SU-DHL-6 (cell line): ENCODE data around the gene SLC27A4.
A peak's percentile ranks its signal among the peaks of the same experiment; 100 is the strongest.

ENCODE experiments used
- H2AFZ ChIP-seq: fragments of 200-600 bp; sonication (generic); 2 replicates; pipeline ENCODE4 v1.6.1; 2014; ENCODE audit warnings: low read depth, mild to moderate bottlenecking, moderate library complexity, mixed read lengths, antibody characterized with exemption, low read length; ENCODE audit not compliant: severe bottlenecking
- H3F3A ChIP-seq: fragments of 200-600 bp; shearing (Covaris generic); 2 replicates; pipeline ENCODE4 v1.6.0; 2016; ENCODE audit warnings: antibody characterized with exemption, mild to moderate bottlenecking; ENCODE audit not compliant: insufficient read depth
- H3K27ac ChIP-seq: fragments of 200-600 bp; sonication (generic); 2 replicates; pipeline ENCODE4 v1.5.1; 2016; ENCODE audit warnings: low read depth, mild to moderate bottlenecking, low read length, moderate library complexity, mixed read lengths
- H3K27me3 ChIP-seq: fragments of 200-600 bp; sonication (generic), shearing (Covaris generic); 2 replicates; pipeline ENCODE4 v1.6.0; 2014; ENCODE audit warnings: mild to moderate bottlenecking, low read length
- H3K36me3 ChIP-seq: fragments of 200-600 bp; sonication (generic); 2 replicates; pipeline ENCODE4 v1.6.1; 2014; ENCODE audit warnings: mild to moderate bottlenecking, low read length, mixed read lengths
- H3K4me2 ChIP-seq: fragments of 300-600, 200-600 bp; shearing (Covaris generic), sonication (generic); 2 replicates; pipeline ENCODE4 v1.6.0; 2014; ENCODE audit warnings: low read length, low read depth, mild to moderate bottlenecking; ENCODE audit not compliant: poor library complexity, severe bottlenecking
- H3K4me3 ChIP-seq: fragments of 200-600 bp; sonication (generic); 2 replicates; pipeline ENCODE4 v1.5.1; 2014; ENCODE audit warnings: antibody characterized with exemption, low read length, mild to moderate bottlenecking, mixed read lengths; ENCODE audit not compliant: insufficient read depth, poor library complexity, severe bottlenecking
- H3K79me2 ChIP-seq: fragments of 200-600 bp; sonication (generic); 2 replicates; pipeline ENCODE4 v1.6.1; 2014; ENCODE audit warnings: mild to moderate bottlenecking, low read length, moderate library complexity; ENCODE audit not compliant: insufficient read depth
- H3K9ac ChIP-seq: fragments of 200-600 bp; sonication (generic); 2 replicates; pipeline ENCODE4 v1.7.0; 2014; ENCODE audit warnings: mild to moderate bottlenecking, low read length
- H3K9me2 ChIP-seq: fragments of 200-600 bp; sonication (generic); replicated peaks from 2 replicates; pipeline ENCODE4 v1.6.1; 2014; ENCODE audit warnings: low read length; ENCODE audit not compliant: insufficient read depth
- H3K9me3 ChIP-seq: fragments of 200-600 bp; sonication (generic); 2 replicates; pipeline ENCODE4 v1.6.1; 2014; ENCODE audit warnings: low read length, mixed read lengths; ENCODE audit not compliant: insufficient read depth
- H4K20me1 ChIP-seq: fragments of 200-600 bp; sonication (generic); 2 replicates; pipeline ENCODE4 v1.6.1; 2014; ENCODE audit warnings: low read depth, mild to moderate bottlenecking, antibody characterized with exemption, low read length, moderate library complexity, mixed read lengths
- CTCF ChIP-seq: fragments of 200-600 bp; sonication (generic); IDR thresholded peaks from one replicate; pipeline ENCODE4 v1.5.1; 2017; ENCODE audit warnings: antibody characterized with exemption, mild to moderate bottlenecking, low read length, moderate library complexity; ENCODE audit not compliant: insufficient read depth, poor library complexity, severe bottlenecking
- EZH2phosphoT487 ChIP-seq: fragments of 200-600 bp; sonication (generic), shearing (Covaris generic); conservative IDR thresholded peaks from 2 replicates; pipeline ENCODE4 v1.6.1; 2018; ENCODE audit warnings: mild to moderate bottlenecking, antibody characterized with exemption, low read length, moderate library complexity, mixed read lengths

Gene SLC27A4

GRCh38 chr9:128341435-128341849 lies 1.1 kb downstream of the SLC27A4 start:
- peak; percentile 72 for TF ChIP-seq CTCF
- no peak for TF ChIP-seq EZH2phosphoT487
- Histone ChIP-seq H3K79me2 (no peaks in the 10 kb centered on the region), H3K9ac (peak overlapping the region; percentile 65), H3K27ac (peak overlapping the region; percentile 15), H3K9me3 (no peaks in the 10 kb centered on the region), H2AFZ (peak overlapping the region; percentile 62), H3K27me3 (no peaks in the 10 kb centered on the region), H3K9me2 (no peaks in the 10 kb centered on the region), H3F3A (peaks cover 7% of the 10 kb centered on the region; the same call in 1 of the 2 replicates), H3K36me3 (no peaks in the 10 kb centered on the region), H4K20me1 (no peaks in the 10 kb centered on the region), H3K4me3 (peak overlapping the region; percentile 69), H3K4me2 (peak overlapping the region; percentile 81)

- Histone ChIP-seq H2AFZ (no peak overlapping the region), H3K9ac (no peak overlapping the region), H3K79me2 (no peaks in the 10 kb centered on the region), H3K27ac (no peak overlapping the region), H3K9me2 (no peaks in the 10 kb centered on the region), H3K9me3 (no peaks in the 10 kb centered on the region), H3K27me3 (no peaks in the 10 kb centered on the region), H3F3A (peaks cover 7% of the 10 kb centered on the region; the same call in 1 of the 2 replicates), H3K36me3 (no peaks in the 10 kb centered on the region), H4K20me1 (no peaks in the 10 kb centered on the region), H3K4me3 (no peak overlapping the region), H3K4me2 (no peak overlapping the region)
- TF ChIP-seq CTCF (no peak), EZH2phosphoT487 (no peak)
Measured at GRCh38 chr9:128342971-128343680, 2.8 kb downstream of the SLC27A4 start.

- Histone ChIP-seq H3K4me3 (no peak overlapping the region), H2AFZ (no peak overlapping the region), H3K4me2 (no peak overlapping the region), H3K27me3 (no peaks in the 10 kb centered on the region), H3K79me2 (no peaks in the 10 kb centered on the region), H3K36me3 (no peaks in the 10 kb centered on the region), H3K9me2 (no peaks in the 10 kb centered on the region), H4K20me1 (no peaks in the 10 kb centered on the region), H3K9ac (no peak overlapping the region), H3K9me3 (no peaks in the 10 kb centered on the region), H3F3A (peaks cover 7% of the 10 kb centered on the region; the same call in 1 of the 2 replicates), H3K27ac (no peak overlapping the region)
- TF ChIP-seq EZH2phosphoT487: no peak
- TF ChIP-seq CTCF: no peak
Measured at GRCh38 chr9:128343855-128344254, 3.5 kb downstream of the SLC27A4 start.
